NCI-H1436 (cell line): ENCODE data around the gene DBT.
"Not testable (repeated sequence)": the region's sequence is repeated elsewhere in the genome, so short reads cannot be mapped to it uniquely, and the experiment has no call there.

Experiments used
- DNase-seq: peaks from one replicate; lab custom pipeline; 2025; lab: John Stamatoyannopoulos, UW

DBT gene

DNA sequence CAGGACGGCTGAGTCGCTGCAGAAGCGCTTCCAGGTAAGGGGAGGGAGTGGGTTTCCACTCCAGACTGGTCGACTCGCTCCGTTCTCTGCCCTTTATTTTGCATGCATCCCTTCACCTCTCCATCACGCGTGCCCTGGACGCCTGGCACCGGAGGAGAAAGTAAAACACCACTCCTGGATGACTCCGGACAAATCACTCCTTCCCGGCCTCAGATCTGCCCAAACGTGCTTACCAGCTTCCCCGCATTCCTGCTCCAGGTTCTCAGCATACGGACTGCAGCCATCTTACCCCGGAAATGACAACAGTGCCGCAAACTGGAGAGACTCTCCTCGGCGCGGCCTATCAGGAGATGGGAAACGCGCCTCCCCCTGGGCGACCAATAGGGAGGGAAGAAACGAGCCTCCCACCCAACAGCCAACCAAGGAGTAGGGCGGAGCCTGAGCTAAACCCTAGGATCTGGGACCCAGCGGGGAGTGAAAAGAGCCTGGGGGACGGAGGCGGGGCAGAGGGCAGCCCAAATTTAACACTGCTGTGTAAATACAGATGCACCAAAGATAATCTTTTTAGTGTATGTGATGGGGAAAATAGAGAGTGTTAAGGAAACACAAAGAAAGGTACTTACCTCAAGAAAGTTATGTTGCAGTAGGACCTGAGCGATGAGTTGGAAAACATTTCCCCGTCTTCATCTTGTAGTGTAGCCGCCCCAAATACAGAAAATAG is at the start of gene DBT:
Gene DBT (minus strand): TSS at position 298 of the 721 bp plus-strand sequence. CDS start 14 bp downstream, at position 284.
- peak; percentile 90 for DNase-seq

- DNase-seq: no peak
Observed at GRCh38 chr1:100298512-100298911, 48.9 kb upstream of the DBT start.

- not testable (repeated sequence) for DNase-seq
Observed at GRCh38 chr1:100296997-100297396, 47.4 kb upstream of the DBT start.

DNA sequence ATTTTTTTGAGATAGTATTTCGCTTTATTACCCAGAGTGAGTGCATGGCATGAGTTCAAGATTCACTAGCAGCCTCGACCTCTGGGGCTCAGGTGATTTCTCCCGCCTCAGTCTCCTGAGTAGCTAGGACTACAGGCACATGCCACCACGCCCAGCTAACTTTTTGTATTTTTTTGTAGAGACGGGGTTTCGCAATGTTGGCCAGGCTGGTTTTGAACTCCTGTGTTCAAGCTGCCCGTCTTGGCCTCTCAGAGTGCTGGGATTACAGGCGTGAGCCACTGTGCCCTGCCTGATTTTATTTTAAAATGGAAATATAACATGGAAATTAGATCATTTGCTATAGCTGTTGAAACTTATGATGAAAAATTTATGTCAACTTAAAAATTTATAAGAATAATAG is 46.5 kb upstream of the DBT start:
- DNase-seq: no peak

DNA sequence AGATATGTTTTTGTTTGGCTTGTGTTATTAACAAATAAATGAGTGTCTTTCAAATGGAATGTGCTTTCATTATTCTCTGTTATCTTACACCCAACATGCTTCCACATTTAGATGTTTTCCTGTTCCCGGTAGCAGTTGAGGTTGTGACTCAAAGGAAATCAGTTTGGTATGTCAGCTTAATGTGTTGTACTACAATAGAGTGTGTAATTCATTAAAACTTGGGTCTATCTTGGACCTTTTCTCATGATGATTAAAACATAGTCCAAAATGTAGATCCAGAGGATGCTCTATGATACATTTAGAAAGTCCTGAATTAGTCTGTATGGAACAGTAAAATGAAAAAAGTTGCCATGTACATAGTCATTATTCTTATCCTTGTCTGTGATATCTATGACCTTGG is 43.1 kb upstream of the DBT start:
- DNase-seq: no peak

DNA sequence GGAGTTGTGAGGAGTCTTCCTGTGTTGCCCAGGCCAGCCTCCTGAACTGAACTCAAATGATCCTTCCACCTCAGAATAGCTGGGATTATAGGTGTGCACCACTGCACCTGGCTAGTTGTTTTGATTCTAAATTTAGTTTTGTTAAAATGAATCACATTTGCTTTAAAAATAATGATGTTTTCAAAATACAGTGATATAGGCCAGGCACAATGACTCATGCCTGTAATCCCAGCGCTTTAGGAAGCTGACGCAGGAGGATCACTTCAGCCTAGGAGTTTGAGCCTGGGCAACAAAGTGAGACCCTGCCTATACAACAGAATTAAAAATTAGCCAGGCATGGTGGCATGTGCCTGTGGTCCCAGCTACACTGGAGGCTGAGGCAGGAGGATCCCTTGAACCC is 40.7 kb upstream of the DBT start:
- no peak for DNase-seq

DNA sequence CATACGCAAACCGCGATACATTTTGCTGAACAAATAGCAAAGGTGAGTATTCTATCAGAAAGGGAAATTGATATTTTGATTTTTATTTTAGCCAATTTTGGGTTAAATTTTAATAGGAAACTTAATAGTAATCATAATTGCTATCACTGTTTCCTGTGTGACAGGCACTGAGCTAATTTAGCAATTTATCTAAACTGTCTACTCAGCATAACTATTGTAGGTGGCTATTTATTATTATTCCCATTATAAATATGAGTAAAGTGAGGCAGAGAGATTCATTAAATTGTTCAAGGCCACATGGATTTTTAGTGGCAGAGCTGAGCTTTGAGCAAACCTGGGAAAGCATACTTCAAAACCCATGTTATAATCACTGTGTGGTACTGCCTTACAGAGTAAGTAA is 37.5 kb upstream of the DBT start:
- no peak for DNase-seq

DNA sequence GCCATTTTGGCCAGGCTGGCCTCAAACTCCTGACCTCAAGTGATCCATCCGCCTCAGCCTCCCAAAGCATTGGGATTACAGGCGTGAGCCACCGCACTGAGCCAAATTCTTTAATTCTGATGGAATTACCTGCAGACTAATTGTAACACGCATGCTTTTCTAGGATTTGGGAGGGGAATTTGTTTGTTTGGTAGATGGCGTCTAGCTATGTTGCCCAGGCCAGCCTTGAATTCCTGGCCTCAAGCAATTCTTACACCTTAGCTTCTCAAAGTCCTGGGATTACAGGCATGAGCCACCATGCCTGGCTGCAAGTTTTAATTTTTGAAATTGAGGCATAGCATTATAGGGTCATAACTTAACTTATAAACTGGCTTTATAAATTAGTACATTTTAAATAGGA is 35.0 kb upstream of the DBT start:
- DNase-seq: no peak

DNA sequence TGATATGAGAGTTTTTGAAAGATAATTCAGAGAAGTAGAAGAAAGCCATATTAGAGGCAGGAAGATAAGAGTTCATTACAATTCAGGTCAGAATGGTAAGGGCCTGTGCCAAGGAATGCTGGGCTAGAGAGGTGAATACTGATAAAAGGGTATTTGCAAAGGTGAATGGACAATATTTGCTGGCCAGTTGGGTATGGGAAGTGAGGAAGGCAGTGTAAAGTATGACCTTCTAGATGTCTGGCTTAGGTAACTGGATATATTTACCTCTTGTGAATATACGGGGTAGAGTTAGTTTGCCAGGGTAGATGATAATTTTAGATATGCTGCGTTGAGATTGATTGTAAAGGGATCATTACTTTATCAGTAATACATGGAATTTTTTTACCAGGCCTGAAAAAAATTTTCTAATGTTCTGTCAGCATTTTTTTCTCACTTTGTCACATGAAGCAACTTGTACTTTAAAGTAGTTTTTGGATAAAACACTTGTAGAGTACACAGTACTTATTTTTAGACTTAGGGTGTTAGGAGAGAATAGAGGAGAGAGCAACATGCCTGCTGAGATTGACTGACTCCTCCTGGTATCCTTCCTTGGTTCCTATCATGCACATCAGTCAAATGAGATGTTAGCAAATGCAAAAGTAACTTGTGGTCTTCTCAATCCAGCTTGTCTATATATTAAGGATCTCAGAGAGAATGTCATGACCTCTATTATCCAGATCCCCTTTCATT is 30.5 kb upstream of the DBT start:
- DNase-seq: no peak

- DNase-seq: no peak
Observed at GRCh38 chr1:100279358-100279923, 29.8 kb upstream of the DBT start.

DNA sequence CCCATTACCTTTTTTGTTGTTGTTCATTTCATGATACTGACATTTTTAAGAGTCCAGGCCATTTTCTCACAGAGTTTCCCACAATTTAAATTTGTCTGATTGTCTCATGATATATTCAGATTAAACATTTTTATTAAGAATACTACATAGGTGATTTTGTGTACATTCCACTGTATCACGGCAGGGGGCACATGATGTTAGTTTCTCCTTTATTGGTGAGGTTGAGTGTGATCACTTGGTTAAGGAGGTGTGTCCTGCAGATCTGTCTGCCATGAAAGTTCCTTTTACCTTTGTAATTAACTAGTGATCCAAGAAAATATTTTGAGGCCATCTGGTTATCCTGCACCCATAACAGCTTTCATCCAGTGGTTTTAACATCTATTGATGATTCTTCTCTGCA is 28.2 kb upstream of the DBT start:
- no peak for DNase-seq

DNA sequence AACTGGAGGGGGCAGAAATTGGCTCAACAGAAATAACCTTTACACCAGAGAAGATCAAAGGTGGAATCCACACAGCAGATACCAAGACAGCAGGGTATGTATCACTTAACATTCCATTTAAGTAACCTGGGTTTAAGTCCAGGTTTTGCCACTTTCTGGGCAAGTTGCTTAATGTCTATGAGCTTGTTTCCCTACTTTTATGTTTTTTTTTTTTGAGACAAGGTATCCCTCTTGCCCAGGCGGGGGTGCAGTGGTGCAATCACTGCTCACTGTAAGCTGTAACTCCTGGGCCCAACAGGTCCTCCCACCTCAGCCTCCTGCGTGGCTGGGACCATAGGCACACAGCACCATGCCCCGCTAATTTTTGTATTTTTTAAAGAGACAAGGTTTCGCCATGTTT is 18.6 kb upstream of the DBT start:
- no peak for DNase-seq

- no peak for DNase-seq
Observed at GRCh38 chr1:100267284-100267683, 17.6 kb upstream of the DBT start.

DNA sequence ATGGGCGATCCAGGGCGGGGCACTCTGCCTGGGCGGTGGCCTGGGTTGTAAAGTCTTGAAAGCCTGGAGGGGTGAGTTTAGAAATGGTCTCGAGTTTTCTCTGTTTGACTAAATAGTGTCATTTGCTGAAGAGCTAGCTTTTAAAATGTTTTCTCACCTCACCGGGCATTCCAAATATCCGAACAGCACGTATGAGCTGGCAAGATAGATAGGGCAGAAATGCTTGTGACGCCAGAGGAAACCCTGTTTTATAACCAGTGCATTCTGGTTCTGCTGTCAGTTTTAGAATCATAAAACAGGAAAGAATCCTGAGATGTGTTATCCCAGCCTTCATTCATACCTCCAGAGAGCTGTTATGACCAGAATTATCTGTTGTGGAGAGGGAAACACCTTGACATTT is 17.1 kb upstream of the DBT start:
- no peak for DNase-seq

GRCh38 chr1:100265931-100266740 is 16.5 kb upstream of the DBT start, which contains the start of gene RTCA:
Gene RTCA (plus strand): TSS chr1:100266216. CDS start chr1:100266376, 160 bp downstream.
- peak; percentile 93 for DNase-seq

DNA sequence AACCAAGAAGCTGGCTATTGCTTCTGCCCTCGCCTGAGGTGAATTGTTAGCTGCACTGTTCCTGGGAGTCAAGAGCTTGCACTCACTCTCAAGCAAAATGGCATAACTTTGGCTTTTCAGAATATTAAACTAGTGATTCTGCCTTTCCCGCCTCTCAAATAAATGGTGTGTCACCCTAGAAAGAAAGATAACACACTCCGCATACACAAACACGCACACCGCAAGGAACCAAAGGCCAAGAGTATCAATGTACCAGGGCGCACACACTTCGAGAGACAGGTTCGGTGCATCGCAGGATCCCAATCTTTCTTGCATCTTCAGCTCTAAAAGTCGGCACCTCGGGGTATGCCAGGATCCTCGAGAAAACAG is 15.9 kb upstream of the DBT start:
- DNase-seq: peak; percentile 25

DNA sequence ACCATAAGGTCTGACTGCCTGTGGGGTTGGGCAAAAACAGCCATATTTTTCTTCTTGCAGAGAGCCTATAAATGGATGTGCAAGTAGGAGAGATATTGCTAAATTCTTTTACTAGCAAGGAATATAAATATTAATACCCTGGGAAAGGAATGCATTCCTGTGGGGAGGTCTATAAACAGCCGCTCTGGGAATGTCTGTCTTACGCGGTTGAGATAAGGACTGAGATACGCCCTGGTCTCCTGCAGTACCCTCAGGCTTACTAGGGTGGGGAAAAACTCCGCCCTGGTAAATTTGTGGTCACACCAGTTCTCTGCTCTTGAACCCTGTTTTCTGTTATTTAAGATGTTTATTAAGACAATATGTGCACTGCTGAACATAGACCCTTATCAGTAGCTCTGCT is 14.4 kb upstream of the DBT start:
- not testable (repeated sequence) for DNase-seq

GRCh38 chr1:100261686-100262085 is 12.1 kb upstream of the DBT start:
- DNase-seq: no peak

DNA sequence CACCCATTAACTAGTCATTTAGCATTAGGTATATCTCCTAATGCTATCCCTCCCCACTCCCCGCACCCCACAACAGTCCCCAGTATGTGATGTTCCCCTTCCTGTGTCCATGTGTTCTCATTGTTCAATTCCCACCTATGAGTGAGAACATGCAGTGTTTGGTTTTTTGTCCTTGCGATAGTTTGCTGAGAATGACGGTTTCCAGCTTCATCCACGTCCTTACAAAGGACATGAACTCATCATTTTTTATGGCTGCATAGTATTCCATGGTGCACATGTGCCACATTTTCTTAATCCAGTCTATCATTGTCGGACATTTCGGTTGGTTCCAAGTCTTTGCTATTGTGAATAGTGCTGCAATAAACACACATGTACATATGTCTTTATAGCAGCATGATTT is 8.8 kb upstream of the DBT start:
- not testable (repeated sequence) for DNase-seq

- DNase-seq: not testable (repeated sequence)
Observed at GRCh38 chr1:100256273-100256672, 6.6 kb upstream of the DBT start.

DNA sequence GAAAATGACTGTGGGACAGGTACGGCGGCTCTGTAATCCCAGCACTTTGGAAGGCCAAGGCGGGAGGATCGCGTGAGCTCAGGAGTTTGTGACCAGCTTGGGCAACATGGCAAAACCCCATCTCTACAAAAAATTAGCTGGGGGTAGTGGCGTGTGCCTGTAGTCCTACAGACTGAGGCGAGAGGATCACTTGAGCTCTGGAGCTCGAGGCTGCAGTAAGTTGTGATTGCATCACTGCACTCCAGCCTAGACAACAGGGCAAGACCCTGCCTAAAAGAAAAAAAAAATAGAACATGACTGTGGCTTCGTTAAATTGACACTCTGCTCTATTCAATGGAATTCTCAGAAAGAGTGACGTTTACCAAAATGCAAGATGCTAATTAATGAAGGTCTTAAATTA is 3.9 kb upstream of the DBT start:
- no peak for DNase-seq

- no peak for DNase-seq
Observed at GRCh38 chr1:100252901-100253300, 3.3 kb upstream of the DBT start.
